ENCODE data around the gene FRMD6.

The FRMD6 gene

GRCh38 chr14:51616256-51616655 lies 35.5 kb upstream of the FRMD6 start:
- H3K27me3 ChIP-seq (ENCODE audit: insufficient read depth, low read length, poor library complexity, severe bottlenecking) = no peaks in the 10 kb centered on the region
- H2AFZ ChIP-seq (ENCODE audit: low read length) = no peak overlapping the region
- no peak overlapping the region for H3K4me3 ChIP-seq (ENCODE audit: low read length, poor library complexity, severe bottlenecking)
- H3F3A ChIP-seq (ENCODE audit: low read depth) = no peaks in the 10 kb centered on the region
- no peaks in the 10 kb centered on the region for H3K79me2 ChIP-seq (ENCODE audit: insufficient read depth, low read length)
- H3K36me3 ChIP-seq (ENCODE audit: insufficient read depth, low read length) = no peaks in the 10 kb centered on the region
- H3K4me2 ChIP-seq (ENCODE audit: low read depth, low read length, poor library complexity, severe bottlenecking) = no peak overlapping the region
- H3K9me2 ChIP-seq (replicated peaks; ENCODE audit: low read depth, low read length) = no peaks in the 10 kb centered on the region
- TF ChIP-seq CTCF (conservative IDR thresholded peaks at IDR 0.05; ENCODE audit: low read length) (no peak), EZH2phosphoT487 (IDR thresholded peaks at IDR 0.05; ENCODE audit: borderline replicate concordance) (no peak)
- no peaks in the 10 kb centered on the region for H3K9me3 ChIP-seq (ENCODE audit: insufficient read depth, low read depth, low read length)
- no peak overlapping the region for H3K9ac ChIP-seq (ENCODE audit: low read depth, low read length, poor library complexity, severe bottlenecking)
- H4K20me1 ChIP-seq (ENCODE audit: insufficient read depth, low read length, poor library complexity, severe bottlenecking) = no peaks in the 10 kb centered on the region
- no peaks in the 10 kb centered on the region for H3K4me1 ChIP-seq (ENCODE audit: insufficient read depth, low read length, poor library complexity, severe bottlenecking)

- Histone ChIP-seq H3K36me3 (ENCODE audit: insufficient read depth, low read length) (no peaks in the 10 kb centered on the region), H3K27me3 (ENCODE audit: insufficient read depth, low read length, poor library complexity, severe bottlenecking) (no peaks in the 10 kb centered on the region), H3K4me1 (ENCODE audit: insufficient read depth, low read length, poor library complexity, severe bottlenecking) (no peaks in the 10 kb centered on the region), H2AFZ (ENCODE audit: low read length) (no peak overlapping the region), H3K9me3 (ENCODE audit: insufficient read depth, low read depth, low read length) (no peaks in the 10 kb centered on the region), H3K4me3 (ENCODE audit: low read length, poor library complexity, severe bottlenecking) (no peak overlapping the region), H4K20me1 (ENCODE audit: insufficient read depth, low read length, poor library complexity, severe bottlenecking) (no peaks in the 10 kb centered on the region), H3K79me2 (ENCODE audit: insufficient read depth, low read length) (no peaks in the 10 kb centered on the region), H3K4me2 (ENCODE audit: low read depth, low read length, poor library complexity, severe bottlenecking) (no peak overlapping the region), H3K9ac (ENCODE audit: low read depth, low read length, poor library complexity, severe bottlenecking) (no peak overlapping the region), H3F3A (ENCODE audit: low read depth) (no peaks in the 10 kb centered on the region), H3K9me2 (replicated peaks; ENCODE audit: low read depth, low read length) (no peaks in the 10 kb centered on the region)
- TF ChIP-seq EZH2phosphoT487 (IDR thresholded peaks at IDR 0.05; ENCODE audit: borderline replicate concordance) (no peak), CTCF (conservative IDR thresholded peaks at IDR 0.05; ENCODE audit: low read length) (no peak)
Observed at GRCh38 chr14:51616724-51617409, 34.8 kb upstream of the FRMD6 start.

GRCh38 chr14:51619561-51619960 lies 32.1 kb upstream of the FRMD6 start:
- Histone ChIP-seq H3K9me2 (replicated peaks; ENCODE audit: low read depth, low read length) (no peaks in the 10 kb centered on the region), H3K4me2 (ENCODE audit: low read depth, low read length, poor library complexity, severe bottlenecking) (no peak overlapping the region), H3K9ac (ENCODE audit: low read depth, low read length, poor library complexity, severe bottlenecking) (no peak overlapping the region), H3K9me3 (ENCODE audit: insufficient read depth, low read depth, low read length) (no peaks in the 10 kb centered on the region), H4K20me1 (ENCODE audit: insufficient read depth, low read length, poor library complexity, severe bottlenecking) (no peaks in the 10 kb centered on the region), H2AFZ (ENCODE audit: low read length) (no peak overlapping the region), H3K36me3 (ENCODE audit: insufficient read depth, low read length) (no peaks in the 10 kb centered on the region), H3K27me3 (ENCODE audit: insufficient read depth, low read length, poor library complexity, severe bottlenecking) (no peaks in the 10 kb centered on the region), H3K4me1 (ENCODE audit: insufficient read depth, low read length, poor library complexity, severe bottlenecking) (no peaks in the 10 kb centered on the region), H3F3A (ENCODE audit: low read depth) (no peaks in the 10 kb centered on the region), H3K79me2 (ENCODE audit: insufficient read depth, low read length) (no peaks in the 10 kb centered on the region), H3K4me3 (ENCODE audit: low read length, poor library complexity, severe bottlenecking) (no peak overlapping the region)
- TF ChIP-seq EZH2phosphoT487 (IDR thresholded peaks at IDR 0.05; ENCODE audit: borderline replicate concordance) (no peak), CTCF (conservative IDR thresholded peaks at IDR 0.05; ENCODE audit: low read length) (no peak)

Measured in Loucy (cell line).